Lower leg skin (tissue), 4 donors: Measurements from ENCODE around the gene MRPS11. TPM values are rescaled to one million over a fixed set of nuclear protein-coding genes. Genes with fewer than 3 reads are reported as not detected.

ENCODE experiments used
- DNase-seq, 2 donors: peaks; one replicate each; pipeline ENCODE4 v3.0.0-alpha.2; 2019; ENCODE audit warnings: low spot score in 2 of 2
- H3K4me3 ChIP-seq: fragments of 200-600 bp; sonication (generic); 2 replicates; pipeline ENCODE4 v1.5.1; 2017; ENCODE audit warnings: mild to moderate bottlenecking, low read depth; ENCODE audit not compliant: poor library complexity, severe bottlenecking
- CTCF ChIP-seq, 3 donors: fragments of 450-650 bp; IDR thresholded peaks; one replicate each; pipeline ENCODE4 v1.5.1; 2016; ENCODE audit warnings: antibody characterized with exemption in 3 of 3, mild to moderate bottlenecking in 3 of 3, moderate library complexity in 2 of 3
- POLR2A ChIP-seq, 2 donors: fragments of 450-650 bp; IDR thresholded peaks; one replicate each; pipeline ENCODE4 v1.6.1; 2016 to 2017; ENCODE audit warnings: antibody characterized with exemption in 2 of 2, mild to moderate bottlenecking in 1 of 2, moderate library complexity in 1 of 2
- WGBS, 2 donors: methylation state at CpG; one replicate each; pipeline ENCODE4 v1.1.5; 2018; 5-methylcytosine and 5-hydroxymethylcytosine counted together
- intact Hi-C: fragments of 100-400 bp; cut with DNase I; formaldehyde crosslinking; loops from one replicate; pipeline ENCODE4 v1.15.0; 2023; ENCODE audit warnings: low total_unique reads
- total RNA-seq, 4 donors: library from RNA; depleted of rRNA; stranded (reverse); fragments of >200 nt; gene quantifications; one replicate each; pipeline ENCODE4 v1.1.0, GENCODE V29; 2016

Gene MRPS11
- 10 to 100 TPM; 28.4 to 40.0 (median 31.6) TPM for total RNA-seq

DNA sequence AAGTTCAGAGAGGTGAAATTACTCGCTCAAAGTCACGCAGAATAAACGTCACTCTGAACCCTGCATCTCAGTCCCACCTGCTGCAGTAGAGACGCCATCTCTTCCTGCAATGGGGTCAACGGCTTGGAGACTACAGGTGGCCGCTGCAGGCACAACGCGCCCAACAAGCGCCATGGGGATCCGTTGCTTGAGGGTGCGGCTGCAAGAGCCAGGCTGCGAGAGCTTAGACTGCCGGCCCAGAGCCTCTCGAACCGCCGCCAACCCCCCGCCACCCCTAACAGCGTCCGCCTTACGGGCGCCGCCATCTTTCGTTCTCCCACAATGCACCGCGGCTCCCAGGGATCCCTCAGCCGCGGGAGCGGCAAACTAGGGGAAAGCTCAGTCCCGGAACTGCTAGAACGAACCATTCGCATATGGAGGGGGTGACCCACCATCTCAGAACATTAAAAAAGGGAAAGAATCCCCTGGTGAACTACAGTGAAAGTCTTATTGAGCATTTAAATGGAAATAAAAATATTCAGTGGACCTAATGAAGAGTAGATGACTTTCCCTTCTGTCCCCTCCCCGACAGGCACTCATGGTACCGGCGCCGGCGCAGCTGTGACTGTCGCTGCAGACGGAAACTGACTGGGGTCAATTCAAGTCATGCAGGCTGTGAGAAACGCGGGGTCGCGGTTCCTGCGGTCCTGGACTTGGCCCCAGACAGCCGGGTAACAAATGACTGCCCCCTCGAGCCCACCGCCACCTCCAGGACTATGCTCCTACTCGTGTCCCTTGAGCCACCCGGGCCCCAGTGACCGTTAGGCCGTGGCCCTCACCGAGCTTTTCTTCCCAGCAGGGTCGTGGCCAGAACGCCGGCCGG is at the start of gene MRPS11, which contains the start of gene MRPL46:
TSS of gene MRPS11 (plus strand) at position 636 of the 862 bp plus-strand sequence. CDS start at position 646, 10 bp downstream.
TSS of gene MRPL46 (minus strand) at position 316 of the 862 bp plus-strand sequence. CDS start at position 305, 11 bp downstream.
- 0% methylated on average over 52 to 54 of the region's 55 CpGs for WGBS, 2 donors
- H3K4me3 ChIP-seq: peak within 1 kb of the TSS; percentile 72
- TF ChIP-seq POLR2A (IDR thresholded peaks at IDR 0.05): no peak
- no peak for TF ChIP-seq CTCF (IDR thresholded peaks at IDR 0.05)
- peak; percentile 83 to 98 for DNase-seq
- intact Hi-C loops: no loop called here

- WGBS, 2 donors: 63 to 68% methylated on average over 3 of the region's 3 CpGs
- no peak for TF ChIP-seq CTCF (IDR thresholded peaks at IDR 0.05)
- TF ChIP-seq POLR2A (IDR thresholded peaks at IDR 0.05): no peak
- no peak overlapping the region for H3K4me3 ChIP-seq
- DNase-seq: no peak
- intact Hi-C loops: no loop called here
Measured at GRCh38 chr15:88419830-88420229, 47.7 kb upstream of the MRPS11 start.

DNA sequence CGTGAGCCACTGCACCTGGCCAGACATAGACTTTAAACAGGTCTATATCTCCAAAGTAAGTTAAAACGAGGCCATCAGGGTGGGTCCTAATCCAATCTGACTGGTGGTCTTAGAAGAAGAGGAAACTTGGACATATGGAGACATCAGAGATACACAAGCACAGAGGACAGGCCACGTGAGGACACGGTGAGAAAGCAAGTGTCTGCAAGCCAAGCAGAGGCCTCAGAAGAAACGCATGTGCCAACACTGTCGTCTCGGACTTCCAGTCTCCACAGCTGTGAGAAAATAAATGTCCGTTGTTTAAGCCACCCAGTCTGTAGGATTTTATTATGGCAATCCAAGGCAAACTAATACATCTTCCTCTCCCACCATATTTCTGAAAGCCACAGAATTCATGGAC is 44.2 kb upstream of the MRPS11 start:
- no peak for TF ChIP-seq CTCF (IDR thresholded peaks at IDR 0.05)
- TF ChIP-seq POLR2A (IDR thresholded peaks at IDR 0.05): no peak
- intact Hi-C loops: no loop called here
- no peak overlapping the region for H3K4me3 ChIP-seq
- peak in 1 of 2 donors; percentile 53 for DNase-seq
- 83 to 85% methylated on average over 8 of the region's 8 CpGs for WGBS, 2 donors

DNA sequence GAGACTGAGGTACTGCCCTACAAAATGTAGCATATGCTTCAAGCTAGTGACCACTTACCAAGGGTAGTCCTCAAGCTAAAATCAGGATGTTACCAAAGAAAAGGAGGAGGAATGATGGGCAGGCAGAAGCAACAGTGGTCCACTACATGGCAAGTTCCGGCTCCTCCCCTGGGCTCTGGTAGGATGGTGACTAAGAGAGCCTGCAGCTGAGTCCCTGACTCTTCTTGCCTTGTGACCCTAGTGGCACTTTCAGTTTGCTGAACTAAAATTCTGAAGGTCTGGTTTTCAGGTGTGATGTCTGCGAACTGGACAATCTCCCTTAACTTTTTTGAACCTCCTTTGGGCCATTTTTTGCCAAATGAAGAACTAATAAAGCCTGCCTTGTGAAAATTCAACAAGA is 41.2 kb upstream of the MRPS11 start:
- no peak for TF ChIP-seq CTCF (IDR thresholded peaks at IDR 0.05)
- no peak for TF ChIP-seq POLR2A (IDR thresholded peaks at IDR 0.05)
- 65 to 80% methylated on average over 2 of the region's 2 CpGs for WGBS, 2 donors
- peak in 1 of 2 donors; percentile 53 for DNase-seq
- no peak overlapping the region for H3K4me3 ChIP-seq
- intact Hi-C loops: no loop called here

GRCh38 chr15:88428053-88428452 is 39.5 kb upstream of the MRPS11 start:
- DNase-seq: peak in 1 of 2 donors; percentile 56
- 61 to 64% methylated on average over 9 of the region's 9 CpGs for WGBS, 2 donors
- no peak overlapping the region for H3K4me3 ChIP-seq
- intact Hi-C loops: no loop called here
- no peak for TF ChIP-seq POLR2A (IDR thresholded peaks at IDR 0.05)
- TF ChIP-seq CTCF (IDR thresholded peaks at IDR 0.05): no peak
